Osteoblast (primary cell): Measurements from ENCODE around the gene DHH. TPM values are rescaled to one million over a fixed set of nuclear protein-coding genes. Genes with fewer than 3 reads are reported as not detected.
A peak's percentile ranks its signal among the peaks of the same experiment; 100 is the strongest.

Experiments
- DNase-seq: peaks from one replicate; pipeline ENCODE4 v3.0.0; 2011; ENCODE audit warnings: low spot score, mixed read lengths; ENCODE audit not compliant: insufficient read length; ENCODE audit errors: missing footprints
- H2AFZ ChIP-seq: 2 replicates; pipeline ENCODE4 v1.6.0; 2011; ENCODE audit warnings: mild to moderate bottlenecking, low read length
- H3K27ac ChIP-seq: 2 replicates; pipeline ENCODE4 v1.5.1; 2011; ENCODE audit warnings: mild to moderate bottlenecking, low read depth, low read length, moderate library complexity
- H3K27me3 ChIP-seq: 2 replicates; pipeline ENCODE4 v1.6.0; 2012; ENCODE audit warnings: mild to moderate bottlenecking, control low read depth, inconsistent platforms, low read length, moderate library complexity; ENCODE audit not compliant: insufficient read depth
- H3K36me3 ChIP-seq: 2 replicates; pipeline ENCODE4 v1.5.1; 2011; ENCODE audit warnings: mild to moderate bottlenecking, low read length, control low read depth, moderate library complexity; ENCODE audit not compliant: insufficient read depth
- H3K4me1 ChIP-seq: 2 replicates; pipeline ENCODE4 v1.5.1; 2011; ENCODE audit warnings: mild to moderate bottlenecking, low read length, control low read depth, moderate library complexity; ENCODE audit not compliant: insufficient read depth
- H3K4me2 ChIP-seq: 2 replicates; pipeline ENCODE4 v1.6.0; 2011; ENCODE audit warnings: mild to moderate bottlenecking, low read length; ENCODE audit not compliant: insufficient read depth
- H3K4me3 ChIP-seq: fragments of 200-600 bp; sonication (generic); 3 replicates; pipeline ENCODE4 v1.5.1; 2012; ENCODE audit warnings: mild to moderate bottlenecking, low read length, inconsistent platforms; ENCODE audit not compliant: insufficient read depth
- H3K79me2 ChIP-seq: 2 replicates; pipeline ENCODE4 v1.6.0; 2012; ENCODE audit warnings: mild to moderate bottlenecking, low read length, control low read depth, inconsistent platforms; ENCODE audit not compliant: insufficient read depth
- H3K9me3 ChIP-seq: 2 replicates; pipeline ENCODE4 v1.5.1; 2011; ENCODE audit warnings: low read depth, low read length, control low read depth
- H4K20me1 ChIP-seq: 2 replicates; pipeline ENCODE4 v1.6.0; 2012; ENCODE audit warnings: mild to moderate bottlenecking, low read length, control low read depth; ENCODE audit not compliant: insufficient read depth
- total RNA-seq: library from RNA; depleted of rRNA; stranded (reverse); fragments of >200 nt; gene quantifications from 2 replicates; pipeline ENCODE4 v1.2.3, GENCODE V29; 2012
- TF ChIP-seq, protein P1 (sequence below): IDR thresholded peaks from 2 replicates; pipeline ENCODE4 v1.5.1; 2011; ENCODE audit warnings: mild to moderate bottlenecking, low read depth, low read length, moderate library complexity; ENCODE audit errors: extremely low read depth

Gene DHH
- total RNA-seq, 1 donor = not detected

DNA sequence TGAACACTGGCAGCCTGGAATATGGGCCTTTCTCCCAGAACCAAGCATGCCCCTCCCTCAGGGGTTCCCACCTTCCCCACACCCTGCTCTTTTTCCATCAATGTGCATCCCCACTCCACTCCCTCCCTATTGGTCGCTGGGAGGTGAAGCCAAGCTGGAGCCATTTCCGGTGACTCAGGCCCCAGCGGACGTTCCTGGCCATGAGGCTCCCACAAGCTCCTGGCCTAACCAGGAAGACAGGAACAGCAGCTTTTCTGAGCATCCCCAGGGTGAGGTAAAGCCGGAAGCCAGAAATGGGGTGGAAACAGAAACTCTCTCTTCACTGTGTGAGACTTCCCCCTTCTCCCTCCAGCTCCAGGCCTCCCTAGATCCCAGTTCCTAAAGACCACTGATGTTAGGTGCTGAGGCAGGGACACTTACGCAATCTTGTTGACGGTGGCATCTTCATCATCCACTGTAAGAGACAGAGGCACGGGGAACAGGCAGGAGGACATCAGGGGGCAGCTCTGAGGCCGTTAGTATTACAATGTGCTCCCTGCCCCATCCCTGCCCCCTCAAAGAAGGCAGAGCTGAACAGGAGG lies 11.0 kb upstream of the DHH start:
- H3K9me3 ChIP-seq = no peaks in the 10 kb centered on the region
- H3K4me2 ChIP-seq = peak overlapping the region; percentile 25
- TF ChIP-seq, protein P1, sequence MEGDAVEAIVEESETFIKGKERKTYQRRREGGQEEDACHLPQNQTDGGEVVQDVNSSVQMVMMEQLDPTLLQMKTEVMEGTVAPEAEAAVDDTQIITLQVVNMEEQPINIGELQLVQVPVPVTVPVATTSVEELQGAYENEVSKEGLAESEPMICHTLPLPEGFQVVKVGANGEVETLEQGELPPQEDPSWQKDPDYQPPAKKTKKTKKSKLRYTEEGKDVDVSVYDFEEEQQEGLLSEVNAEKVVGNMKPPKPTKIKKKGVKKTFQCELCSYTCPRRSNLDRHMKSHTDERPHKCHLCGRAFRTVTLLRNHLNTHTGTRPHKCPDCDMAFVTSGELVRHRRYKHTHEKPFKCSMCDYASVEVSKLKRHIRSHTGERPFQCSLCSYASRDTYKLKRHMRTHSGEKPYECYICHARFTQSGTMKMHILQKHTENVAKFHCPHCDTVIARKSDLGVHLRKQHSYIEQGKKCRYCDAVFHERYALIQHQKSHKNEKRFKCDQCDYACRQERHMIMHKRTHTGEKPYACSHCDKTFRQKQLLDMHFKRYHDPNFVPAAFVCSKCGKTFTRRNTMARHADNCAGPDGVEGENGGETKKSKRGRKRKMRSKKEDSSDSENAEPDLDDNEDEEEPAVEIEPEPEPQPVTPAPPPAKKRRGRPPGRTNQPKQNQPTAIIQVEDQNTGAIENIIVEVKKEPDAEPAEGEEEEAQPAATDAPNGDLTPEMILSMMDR = no peak
- H3K27ac ChIP-seq = peak overlapping the region; percentile 21
- H3K79me2 ChIP-seq = peaks cover 46% of the 10 kb centered on the region
- H3K4me1 ChIP-seq = peaks cover 23% of the 10 kb centered on the region
- peak; percentile 92 for DNase-seq
- no peak overlapping the region for H3K4me3 ChIP-seq
- H3K36me3 ChIP-seq = peaks cover 27% of the 10 kb centered on the region
- peak overlapping the region; percentile 7 for H2AFZ ChIP-seq
- H4K20me1 ChIP-seq = peaks cover 35% of the 10 kb centered on the region
- no peaks in the 10 kb centered on the region for H3K27me3 ChIP-seq

DNA sequence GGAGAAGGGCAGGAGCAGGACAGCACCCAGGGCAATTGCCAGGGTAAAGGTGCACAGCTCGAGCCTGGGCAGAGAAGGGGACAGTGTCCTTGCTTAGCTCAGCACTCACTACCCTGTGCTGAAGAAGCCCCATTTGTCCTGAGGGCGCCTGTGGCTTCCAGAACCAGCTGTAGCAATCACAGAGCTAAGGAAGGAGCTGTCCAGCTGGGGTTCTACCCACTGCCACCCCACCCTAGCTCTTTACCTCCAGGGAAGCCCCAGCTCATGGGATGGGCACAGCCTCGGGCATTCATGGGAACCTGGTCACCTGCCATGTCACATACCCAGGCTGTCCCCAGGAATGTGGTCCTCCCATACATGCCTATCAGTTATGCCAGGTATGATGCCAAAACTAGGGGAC lies 10.2 kb upstream of the DHH start:
- H4K20me1 ChIP-seq = peaks cover 33% of the 10 kb centered on the region

DNA sequence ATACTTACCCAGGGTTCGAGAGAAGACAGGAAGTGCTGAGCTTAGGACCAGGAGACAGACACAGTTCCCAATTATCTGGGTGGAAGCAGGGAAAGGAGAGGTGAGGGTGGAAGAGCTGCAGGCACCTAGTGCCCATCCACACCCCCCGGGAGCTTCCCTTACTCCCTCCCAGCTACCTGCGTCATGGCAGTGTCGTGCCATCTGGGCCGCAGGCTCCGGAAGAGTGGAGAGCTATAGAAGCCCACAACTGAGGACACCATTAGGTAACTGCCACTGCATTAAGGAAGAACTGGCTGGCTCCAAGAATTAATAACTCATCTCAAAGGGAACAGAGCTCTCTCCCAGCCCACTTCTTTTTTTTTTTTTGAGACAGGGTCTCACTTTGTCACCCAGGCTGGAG lies 5.8 kb upstream of the DHH start:
- no peak overlapping the region for H2AFZ ChIP-seq
- H3K27me3 ChIP-seq = no peaks in the 10 kb centered on the region
- TF ChIP-seq, protein P1 = no peak
- H4K20me1 ChIP-seq = peaks cover 11% of the 10 kb centered on the region
- H3K36me3 ChIP-seq = peaks cover 59% of the 10 kb centered on the region
- no peaks in the 10 kb centered on the region for H3K9me3 ChIP-seq
- H3K4me3 ChIP-seq = no peak overlapping the region
- H3K4me2 ChIP-seq = no peak overlapping the region
- H3K79me2 ChIP-seq = peaks cover 6% of the 10 kb centered on the region
- H3K27ac ChIP-seq = no peak overlapping the region
- peaks cover 1% of the 10 kb centered on the region for H3K4me1 ChIP-seq
- no peak for DNase-seq

More for the DNA sequence above, 10.2 kb upstream of the DHH start:
- H3K4me3 ChIP-seq = no peak overlapping the region
- H2AFZ ChIP-seq = no peak overlapping the region
- H3K9me3 ChIP-seq = no peaks in the 10 kb centered on the region
- no peak overlapping the region for H3K27ac ChIP-seq
- TF ChIP-seq, protein P1 = no peak
- H3K4me1 ChIP-seq = peaks cover 22% of the 10 kb centered on the region
- no peaks in the 10 kb centered on the region for H3K27me3 ChIP-seq
- H3K36me3 ChIP-seq = peaks cover 34% of the 10 kb centered on the region
- peaks cover 40% of the 10 kb centered on the region for H3K79me2 ChIP-seq
- peak; percentile 58 for DNase-seq
- no peak overlapping the region for H3K4me2 ChIP-seq

DNA sequence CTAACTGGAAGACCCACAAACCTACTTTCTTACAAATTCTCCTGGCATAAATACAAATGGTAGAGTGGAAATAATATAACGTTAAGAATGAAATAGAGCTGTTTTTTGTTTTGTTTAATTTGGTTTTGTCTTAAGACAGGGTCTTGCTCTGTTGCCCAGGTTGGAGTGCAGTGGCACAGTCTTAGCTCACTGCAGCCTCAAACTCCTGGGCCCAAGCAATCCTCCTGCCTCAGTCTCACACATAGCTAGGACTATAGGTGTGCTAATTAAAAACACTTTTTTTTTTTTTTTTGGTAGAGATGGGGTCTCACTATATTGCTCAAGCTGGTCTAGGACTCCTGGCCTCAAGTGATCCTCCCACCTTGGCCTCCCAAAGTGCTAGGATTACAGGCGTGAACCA lies 4.1 kb upstream of the DHH start:
- Histone ChIP-seq H3K4me1 (no peaks in the 10 kb centered on the region), H3K27ac (no peak overlapping the region), H3K4me2 (no peak overlapping the region), H3K79me2 (no peaks in the 10 kb centered on the region), H3K9me3 (no peaks in the 10 kb centered on the region), H3K4me3 (no peak overlapping the region), H3K36me3 (peaks cover 59% of the 10 kb centered on the region), H4K20me1 (peaks cover 6% of the 10 kb centered on the region), H3K27me3 (peaks cover 16% of the 10 kb centered on the region), H2AFZ (no peak overlapping the region)
- no peak for DNase-seq
- TF ChIP-seq, protein P1 = no peak
